Mesothelial cell of epicardium (in vitro differentiated cells): ENCODE measurements around the gene BCR. TPM values are rescaled to one million over a fixed set of nuclear protein-coding genes. Genes with fewer than 3 reads are reported as not detected.

Experiments used
- DNase-seq, 2 experiments: peaks; one replicate each; pipeline ENCODE4 v3.0.0; 2021; ENCODE audit warnings: low spot score in 2 of 2; ENCODE audit not compliant: unreplicated experiment in 2 of 2
- H3K27ac Mint-ChIP-seq: 2 replicates; pipeline ENCODE4 v1.8.0; 2021; ENCODE audit warnings: mixed read lengths
- H3K27me3 Mint-ChIP-seq: 2 replicates; pipeline ENCODE4 v1.8.0; 2021; ENCODE audit warnings: low read depth, mixed read lengths
- H3K36me3 Mint-ChIP-seq: 2 replicates; pipeline ENCODE4 v1.8.0; 2021; ENCODE audit warnings: mixed read lengths
- H3K4me1 Mint-ChIP-seq: 2 replicates; pipeline ENCODE4 v1.8.0; 2021; ENCODE audit warnings: mixed read lengths
- H3K4me3 Mint-ChIP-seq: 2 replicates; pipeline ENCODE4 v1.8.0; 2021; ENCODE audit warnings: mild to moderate bottlenecking, moderate library complexity, mixed read lengths
- H3K9me3 Mint-ChIP-seq: 2 replicates; pipeline ENCODE4 v1.8.0; 2021; ENCODE audit warnings: mixed read lengths
- total RNA-seq: library from RNA; stranded (reverse); gene quantifications from 3 replicates; pipeline ENCODE4 v1.2.1, GENCODE V29; 2021
- TF ChIP-seq, protein P1 (sequence below): fragments of 200-600 bp; sonication (generic); IDR thresholded peaks from one replicate; pipeline ENCODE4 v1.5.0; 2021; ENCODE audit warnings: antibody characterized with exemption; ENCODE audit not compliant: unreplicated experiment

Gene BCR
- total RNA-seq, 1 donor from 2014 or later = 72.4 TPM

DNA sequence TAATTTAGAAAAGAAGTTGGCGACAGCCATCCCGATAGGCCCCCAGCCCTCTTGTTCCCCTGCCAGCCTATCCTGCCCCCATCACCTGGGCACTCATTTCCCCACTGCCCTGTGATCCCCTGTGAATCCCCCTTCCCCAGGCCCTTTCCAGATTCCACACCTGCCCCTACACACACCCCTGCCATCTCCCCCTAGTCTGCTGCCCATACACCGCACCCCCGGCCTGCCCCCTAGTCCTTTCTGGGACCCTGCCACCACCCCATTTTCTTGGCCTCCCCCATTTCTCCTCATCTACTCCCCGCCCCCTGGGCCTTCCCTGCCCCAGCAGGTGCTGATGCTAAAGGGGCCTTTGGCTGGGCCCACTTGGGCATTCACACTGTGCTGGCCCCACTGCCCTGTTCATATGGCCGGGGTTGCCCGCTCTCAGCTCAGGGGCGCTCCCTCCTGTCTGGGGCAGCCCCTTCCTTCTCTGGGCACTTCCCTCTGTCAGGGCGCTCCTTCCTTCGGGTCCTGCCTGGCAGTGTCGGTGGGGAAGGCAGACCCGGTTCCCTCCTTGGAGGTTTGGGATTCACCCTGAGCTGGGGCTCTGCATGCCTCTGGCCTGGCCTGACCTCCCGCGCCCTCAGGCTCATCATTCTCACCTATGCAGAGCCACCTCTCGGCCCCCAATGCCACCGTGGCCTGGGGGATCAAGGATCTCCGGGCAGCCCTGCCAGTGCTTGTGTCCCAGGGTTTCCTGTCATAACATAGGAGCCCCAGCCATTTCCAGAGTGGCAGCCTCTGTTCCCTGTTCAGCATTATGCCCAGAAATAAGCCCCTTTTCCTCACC, 108.2 kb downstream of the BCR start:
- Mint-ChIP-seq H3K36me3 (peaks cover 22% of the 10 kb centered on the region), H3K4me1 (no peaks in the 10 kb centered on the region), H3K9me3 (no peaks in the 10 kb centered on the region), H3K4me3 (no peak overlapping the region), H3K27ac (no peak overlapping the region), H3K27me3 (no peaks in the 10 kb centered on the region)
- TF ChIP-seq, protein P1, sequence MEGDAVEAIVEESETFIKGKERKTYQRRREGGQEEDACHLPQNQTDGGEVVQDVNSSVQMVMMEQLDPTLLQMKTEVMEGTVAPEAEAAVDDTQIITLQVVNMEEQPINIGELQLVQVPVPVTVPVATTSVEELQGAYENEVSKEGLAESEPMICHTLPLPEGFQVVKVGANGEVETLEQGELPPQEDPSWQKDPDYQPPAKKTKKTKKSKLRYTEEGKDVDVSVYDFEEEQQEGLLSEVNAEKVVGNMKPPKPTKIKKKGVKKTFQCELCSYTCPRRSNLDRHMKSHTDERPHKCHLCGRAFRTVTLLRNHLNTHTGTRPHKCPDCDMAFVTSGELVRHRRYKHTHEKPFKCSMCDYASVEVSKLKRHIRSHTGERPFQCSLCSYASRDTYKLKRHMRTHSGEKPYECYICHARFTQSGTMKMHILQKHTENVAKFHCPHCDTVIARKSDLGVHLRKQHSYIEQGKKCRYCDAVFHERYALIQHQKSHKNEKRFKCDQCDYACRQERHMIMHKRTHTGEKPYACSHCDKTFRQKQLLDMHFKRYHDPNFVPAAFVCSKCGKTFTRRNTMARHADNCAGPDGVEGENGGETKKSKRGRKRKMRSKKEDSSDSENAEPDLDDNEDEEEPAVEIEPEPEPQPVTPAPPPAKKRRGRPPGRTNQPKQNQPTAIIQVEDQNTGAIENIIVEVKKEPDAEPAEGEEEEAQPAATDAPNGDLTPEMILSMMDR = no peak
- DNase-seq = no peak

DNA sequence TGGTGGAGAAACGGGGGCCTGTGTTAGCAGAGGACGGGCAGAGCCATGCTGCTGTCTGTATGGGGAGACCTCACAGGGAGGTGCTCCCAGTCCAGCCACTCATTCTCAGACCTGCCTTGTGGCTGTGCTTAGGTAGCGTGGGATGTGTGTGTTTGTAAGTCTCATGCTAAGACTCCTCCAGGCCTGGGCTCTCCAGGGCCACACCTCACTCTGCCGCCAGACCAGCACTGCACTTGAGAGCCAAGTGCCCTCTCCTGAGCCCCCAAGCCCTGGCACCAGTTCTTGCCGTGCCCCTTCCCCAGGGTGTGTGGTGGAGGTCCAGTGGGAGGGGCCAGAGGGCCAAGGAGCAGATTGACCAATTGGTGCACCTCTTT, 108.8 kb downstream of the BCR start:
- H3K4me3 Mint-ChIP-seq = no peak overlapping the region
- H3K27ac Mint-ChIP-seq = no peak overlapping the region
- TF ChIP-seq, protein P1 = no peak
- H3K9me3 Mint-ChIP-seq = no peaks in the 10 kb centered on the region
- no peaks in the 10 kb centered on the region for H3K4me1 Mint-ChIP-seq
- H3K27me3 Mint-ChIP-seq = no peaks in the 10 kb centered on the region
- no peak for DNase-seq
- peaks cover 28% of the 10 kb centered on the region for H3K36me3 Mint-ChIP-seq

DNA sequence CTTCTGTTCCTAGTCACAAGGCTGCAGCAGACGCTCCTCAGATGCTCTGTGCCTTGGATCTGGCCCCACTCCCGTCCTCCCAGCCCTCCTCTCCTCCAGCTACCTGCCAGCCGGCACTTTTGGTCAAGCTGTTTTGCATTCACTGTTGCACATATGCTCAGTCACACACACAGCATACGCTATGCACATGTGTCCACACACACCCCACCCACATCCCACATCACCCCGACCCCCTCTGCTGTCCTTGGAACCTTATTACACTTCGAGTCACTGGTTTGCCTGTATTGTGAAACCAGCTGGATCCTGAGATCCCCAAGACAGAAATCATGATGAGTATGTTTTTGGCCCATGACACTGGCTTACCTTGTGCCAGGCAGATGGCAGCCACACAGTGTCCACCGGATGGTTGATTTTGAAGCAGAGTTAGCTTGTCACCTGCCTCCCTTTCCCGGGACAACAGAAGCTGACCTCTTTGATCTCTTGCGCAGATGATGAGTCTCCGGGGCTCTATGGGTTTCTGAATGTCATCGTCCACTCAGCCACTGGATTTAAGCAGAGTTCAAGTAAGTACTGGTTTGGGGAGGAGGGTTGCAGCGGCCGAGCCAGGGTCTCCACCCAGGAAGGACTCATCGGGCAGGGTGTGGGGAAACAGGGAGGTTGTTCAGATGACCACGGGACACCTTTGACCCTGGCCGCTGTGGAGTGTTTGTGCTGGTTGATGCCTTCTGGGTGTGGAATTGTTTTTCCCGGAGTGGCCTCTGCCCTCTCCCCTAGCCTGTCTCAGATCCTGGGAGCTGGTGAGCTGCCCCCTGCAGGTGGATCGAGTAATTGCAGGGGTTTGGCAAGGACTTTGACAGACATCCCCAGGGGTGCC, 109.8 kb downstream of the BCR start:
- no peaks in the 10 kb centered on the region for H3K9me3 Mint-ChIP-seq
- H3K36me3 Mint-ChIP-seq = peaks cover 32% of the 10 kb centered on the region

DNA sequence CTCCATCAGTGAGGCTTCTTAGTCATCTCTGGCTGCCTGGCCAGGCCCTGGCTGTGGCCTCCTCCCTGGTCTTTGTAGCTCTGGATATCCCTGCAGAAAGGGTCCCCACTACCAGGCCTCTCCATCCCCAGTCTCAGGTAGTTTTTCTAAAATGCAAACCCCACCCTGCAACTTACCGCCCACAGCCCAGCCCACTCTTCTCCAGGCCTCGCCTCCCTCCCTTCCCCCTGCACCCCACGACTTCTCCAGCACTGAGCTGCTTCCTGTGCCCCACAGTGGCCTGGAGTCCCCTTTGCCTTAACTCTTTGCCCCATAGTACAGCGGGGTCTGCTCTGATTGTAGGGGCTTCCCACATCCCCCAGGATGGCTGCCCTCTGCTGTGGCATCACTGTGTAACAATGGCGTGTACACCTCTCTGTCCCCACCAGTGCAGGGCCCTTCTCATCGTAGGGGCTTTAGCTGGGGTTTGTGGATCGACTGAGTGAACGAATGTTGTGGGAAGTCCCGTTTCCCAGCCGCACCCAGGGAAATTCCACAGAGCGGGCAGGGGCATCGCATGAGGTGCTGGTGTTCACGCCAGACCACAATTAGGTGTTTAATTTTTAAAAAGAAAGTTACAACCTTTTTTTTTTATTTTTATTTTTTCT, 111.6 kb downstream of the BCR start:
- H3K4me1 Mint-ChIP-seq = no peaks in the 10 kb centered on the region
- peak overlapping the region; percentile 43 for H3K27ac Mint-ChIP-seq
- peaks cover 32% of the 10 kb centered on the region for H3K36me3 Mint-ChIP-seq
- H3K9me3 Mint-ChIP-seq = no peaks in the 10 kb centered on the region
- H3K27me3 Mint-ChIP-seq = no peaks in the 10 kb centered on the region
- H3K4me3 Mint-ChIP-seq = no peak overlapping the region
- no peak for DNase-seq
- TF ChIP-seq, protein P1 = no peak

More for the DNA sequence above, 109.8 kb downstream of the BCR start:
- no peaks in the 10 kb centered on the region for H3K27me3 Mint-ChIP-seq
- H3K4me1 Mint-ChIP-seq = no peaks in the 10 kb centered on the region
- no peak overlapping the region for H3K4me3 Mint-ChIP-seq
- TF ChIP-seq, protein P1 = peak; percentile 87
- peak in 1 of 2 experiments; percentile 60 for DNase-seq
- H3K27ac Mint-ChIP-seq = no peak overlapping the region

DNA sequence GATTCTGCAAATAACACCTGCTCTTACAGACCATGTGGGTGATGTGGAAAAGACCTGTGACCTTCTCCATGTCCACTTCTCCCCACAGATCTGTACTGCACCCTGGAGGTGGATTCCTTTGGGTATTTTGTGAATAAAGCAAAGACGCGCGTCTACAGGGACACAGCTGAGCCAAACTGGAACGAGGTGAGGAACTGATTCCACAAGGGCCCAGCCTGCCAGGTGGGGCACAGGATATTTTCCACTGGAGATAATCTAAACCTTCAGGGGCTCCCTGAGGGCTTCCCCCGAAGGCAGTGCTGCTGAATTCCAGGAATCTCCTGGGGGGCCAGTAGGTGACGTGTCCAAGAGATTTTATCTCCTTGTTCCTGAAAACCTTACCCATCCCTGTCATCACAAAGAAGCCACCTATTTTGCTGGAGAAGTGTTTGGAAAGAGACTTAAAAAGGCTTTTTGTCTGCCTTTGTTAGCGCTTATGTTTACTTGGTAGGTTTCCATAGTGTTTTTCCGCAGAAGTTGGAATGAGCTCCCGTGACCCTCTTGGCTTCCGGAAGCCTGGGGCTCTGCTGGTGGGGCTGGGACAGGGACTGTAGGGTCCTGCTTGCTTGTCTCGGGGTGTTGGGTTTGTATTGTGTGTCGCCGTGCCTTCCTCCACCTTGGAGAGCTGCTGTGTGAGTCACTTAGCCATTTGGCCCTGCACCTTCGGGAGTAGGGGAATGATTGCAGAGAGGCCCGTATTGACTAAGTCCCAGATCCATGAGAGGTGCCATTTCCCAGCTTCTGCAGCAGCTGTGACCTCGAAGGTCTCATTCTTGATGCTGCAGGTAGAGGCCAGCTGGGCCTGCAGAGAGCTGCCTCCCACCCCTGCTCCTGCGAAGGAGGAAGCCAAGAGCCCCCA, 112.4 kb downstream of the BCR start:
- Mint-ChIP-seq H3K27me3 (no peaks in the 10 kb centered on the region), H3K4me3 (no peak overlapping the region), H3K9me3 (no peaks in the 10 kb centered on the region), H3K36me3 (peaks cover 35% of the 10 kb centered on the region), H3K4me1 (peaks cover 6% of the 10 kb centered on the region), H3K27ac (no peak overlapping the region)
- TF ChIP-seq, protein P1 = no peak
- no peak for DNase-seq
